Activated T-helper 9 cell treated with anti-CD3 and anti-CD28 coated beads, Interleukin-2, amount 50 U/mL, for 16 hours (primary cell): ENCODE data around the gene SH2D1B.

Source experiments
- DNase-seq: peaks from one replicate; pipeline ENCODE4 v3.0.0-alpha.2; 2020; ENCODE audit warnings: low read depth

Gene SH2D1B

GRCh38 chr1:162398999-162399580, 12.8 kb downstream of the SH2D1B start:
- no peak for DNase-seq

GRCh38 chr1:162397943-162398560, 13.9 kb downstream of the SH2D1B start:
- DNase-seq: no peak

GRCh38 chr1:162397039-162397448, 14.9 kb downstream of the SH2D1B start:
- DNase-seq: no peak

- no peak for DNase-seq
Measured at GRCh38 chr1:162396201-162396906, 15.6 kb downstream of the SH2D1B start.

GRCh38 chr1:162391790-162392563, 20.0 kb downstream of the SH2D1B start:
- no peak for DNase-seq

GRCh38 chr1:162390396-162391185, 21.3 kb downstream of the SH2D1B start:
- DNase-seq: no peak

GRCh38 chr1:162389971-162390370, 22.0 kb downstream of the SH2D1B start:
- DNase-seq: no peak

GRCh38 chr1:162389021-162389818, 22.7 kb downstream of the SH2D1B start:
- no peak for DNase-seq

- DNase-seq: no peak
Measured at GRCh38 chr1:162388615-162389014, 23.3 kb downstream of the SH2D1B start.

GRCh38 chr1:162388083-162388594, 23.8 kb downstream of the SH2D1B start:
- no peak for DNase-seq

- DNase-seq: no peak
Measured at GRCh38 chr1:162387226-162388082, 24.5 kb downstream of the SH2D1B start.

- no peak for DNase-seq
Measured at GRCh38 chr1:162386292-162387225, 25.4 kb downstream of the SH2D1B start.

- DNase-seq: no peak
Measured at GRCh38 chr1:162385702-162386101, 26.2 kb downstream of the SH2D1B start.

GRCh38 chr1:162385280-162385623, 26.7 kb downstream of the SH2D1B start:
- DNase-seq: no peak

GRCh38 chr1:162384601-162385279, 27.2 kb downstream of the SH2D1B start:
- no peak for DNase-seq

GRCh38 chr1:162384116-162384515, 27.8 kb downstream of the SH2D1B start:
- DNase-seq: no peak

- DNase-seq: no peak
Measured at GRCh38 chr1:162383516-162383915, 28.4 kb downstream of the SH2D1B start.

GRCh38 chr1:162383091-162383490, 28.8 kb downstream of the SH2D1B start:
- DNase-seq: no peak
